NB4 (cell line): ENCODE data around the gene NT5DC3.

ENCODE experiments used
- DNase-seq: peaks from one replicate; pipeline ENCODE4 v3.0.0; 2010; ENCODE audit warnings: low read depth
- H3K4me3 ChIP-seq: one replicate; pipeline ENCODE4 v1.5.1; 2011; ENCODE audit warnings: mild to moderate bottlenecking, low read depth, low read length, moderate library complexity
- CTCF ChIP-seq: IDR thresholded peaks from one replicate; pipeline ENCODE4 v1.5.1; 2012; ENCODE audit warnings: low read depth, low read length
- MYC ChIP-seq: IDR thresholded peaks from 2 replicates; pipeline ENCODE4 v1.6.1; 2011; ENCODE audit warnings: low read depth, low read length
- POLR2A ChIP-seq: IDR thresholded peaks from 2 replicates; pipeline ENCODE4 v1.6.1; 2011; ENCODE audit warnings: mild to moderate bottlenecking; ENCODE audit not compliant: insufficient read length; ENCODE audit errors: extremely low read depth
- TF ChIP-seq, protein P1 (sequence below): IDR thresholded peaks from 2 replicates; pipeline ENCODE4 v1.6.1; 2011; ENCODE audit warnings: low read depth, low read length

The NT5DC3 gene

GRCh38 chr12:103819892-103820291, 21.1 kb downstream of the NT5DC3 start:
- no peak overlapping the region for H3K4me3 ChIP-seq
- no peak for DNase-seq
- TF ChIP-seq POLR2A (no peak), CTCF (no peak)
- TF ChIP-seq, protein P1, sequence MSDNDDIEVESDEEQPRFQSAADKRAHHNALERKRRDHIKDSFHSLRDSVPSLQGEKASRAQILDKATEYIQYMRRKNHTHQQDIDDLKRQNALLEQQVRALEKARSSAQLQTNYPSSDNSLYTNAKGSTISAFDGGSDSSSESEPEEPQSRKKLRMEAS: no peak

- no peak overlapping the region for H3K4me3 ChIP-seq
- TF ChIP-seq, protein P1: no peak
- no peak for TF ChIP-seq MYC
- no peak for TF ChIP-seq CTCF
- TF ChIP-seq POLR2A: no peak
- DNase-seq: no peak
Measured at GRCh38 chr12:103819312-103819711, 21.7 kb downstream of the NT5DC3 start.

GRCh38 chr12:103817791-103818190, 23.2 kb downstream of the NT5DC3 start:
- no peak for TF ChIP-seq CTCF
- TF ChIP-seq MYC: no peak
- no peak for TF ChIP-seq POLR2A
- TF ChIP-seq, protein P1: no peak
- H3K4me3 ChIP-seq: no peak overlapping the region
- DNase-seq: no peak

DNA sequence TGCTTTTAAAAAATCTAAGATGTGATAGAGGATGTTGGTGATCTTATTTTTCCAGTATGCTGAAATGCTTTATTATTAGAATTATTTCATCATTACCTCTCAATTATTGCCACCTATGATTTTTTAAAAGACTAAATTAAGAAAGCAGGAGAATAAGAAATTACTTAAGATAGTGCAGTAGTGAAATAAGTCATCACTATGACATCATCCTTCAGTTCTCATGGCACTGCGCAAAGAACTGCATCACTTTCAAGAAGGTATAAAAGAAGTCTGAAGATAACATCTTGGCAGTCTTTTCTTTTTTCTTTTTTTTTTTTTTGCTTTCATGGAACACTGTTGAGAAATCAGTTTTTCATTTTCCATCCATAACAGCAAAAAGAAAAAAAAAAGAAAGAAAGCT, 24.4 kb downstream of the NT5DC3 start:
- no peak for TF ChIP-seq POLR2A
- TF ChIP-seq CTCF: no peak
- TF ChIP-seq MYC: no peak
- TF ChIP-seq, protein P1: no peak
- no peak for DNase-seq

DNA sequence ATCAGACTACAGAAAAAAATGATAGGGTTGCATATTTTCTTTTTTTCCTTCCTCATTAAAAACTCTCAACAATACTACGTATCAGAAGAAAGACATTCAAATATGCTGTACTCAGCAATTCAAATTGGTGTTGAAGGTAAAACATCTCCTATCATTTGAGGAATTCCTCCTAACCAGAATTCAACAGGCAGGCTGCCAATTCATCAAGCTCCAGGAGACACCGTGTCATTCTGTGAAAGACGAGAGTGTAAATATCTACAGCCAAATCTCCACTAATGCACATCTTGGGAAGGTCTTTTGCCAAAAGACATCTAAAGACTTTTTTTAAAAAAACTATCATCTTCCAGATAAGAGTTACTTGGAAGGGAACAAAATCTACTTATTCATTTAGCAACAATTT, 26.6 kb downstream of the NT5DC3 start:
- TF ChIP-seq MYC (no peak), POLR2A (no peak), CTCF (no peak)
- TF ChIP-seq, protein P1: no peak
- no peak for DNase-seq
- no peak overlapping the region for H3K4me3 ChIP-seq

More for the DNA sequence above, 24.4 kb downstream of the NT5DC3 start:
- no peak overlapping the region for H3K4me3 ChIP-seq

- DNase-seq: no peak
- no peak overlapping the region for H3K4me3 ChIP-seq
- TF ChIP-seq CTCF (no peak), POLR2A (no peak), MYC (no peak)
- TF ChIP-seq, protein P1: no peak
Measured at GRCh38 chr12:103813949-103814348, 27.1 kb downstream of the NT5DC3 start.
